Keratinocyte (primary cell): ENCODE data around the gene SCUBE1.

Experiments used
- EZH2 ChIP-seq: IDR thresholded peaks from one replicate; pipeline ENCODE4 v1.6.1; 2012; ENCODE audit warnings: inconsistent platforms, mild to moderate bottlenecking, low read length, moderate library complexity
- TF ChIP-seq, protein P1 (sequence below), 3 experiments: IDR thresholded peaks in 1 of 3; conservative IDR thresholded peaks in 1 of 3; optimal IDR thresholded peaks in 1 of 3; 2 replicates in 2 of 3; 3 replicates in 1 of 3; pipeline versions ENCODE3 to v1.5.1; 2011; ENCODE audit warnings: low read length in 3 of 3, mild to moderate bottlenecking in 3 of 3, moderate library complexity in 2 of 3, control low read depth in 1 of 3, inconsistent platforms in 1 of 3; ENCODE audit not compliant: insufficient read depth in 2 of 3; ENCODE audit errors: extremely low read depth in 1 of 3

DNA sequence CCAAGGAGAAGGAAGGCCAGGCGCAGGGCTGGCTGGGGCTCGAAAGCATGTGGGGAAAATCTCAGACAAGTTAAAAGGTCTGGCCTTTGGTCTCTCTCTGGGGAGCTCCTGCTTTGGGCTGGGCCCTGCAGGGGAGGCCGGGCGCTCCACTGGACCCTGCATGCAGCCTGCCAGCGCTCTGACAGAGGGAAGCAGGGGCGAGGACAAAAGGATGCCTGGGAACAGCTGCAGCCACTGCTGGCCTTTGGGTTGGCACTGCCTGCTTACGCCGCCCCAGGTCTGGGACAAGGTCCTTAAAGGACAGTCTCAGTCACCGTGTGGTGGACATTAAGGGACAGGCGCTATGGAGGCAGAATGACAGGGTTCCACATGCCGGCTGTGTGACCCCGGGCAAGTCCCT lies 99.8 kb downstream of the SCUBE1 start:
- TF ChIP-seq, protein P1, sequence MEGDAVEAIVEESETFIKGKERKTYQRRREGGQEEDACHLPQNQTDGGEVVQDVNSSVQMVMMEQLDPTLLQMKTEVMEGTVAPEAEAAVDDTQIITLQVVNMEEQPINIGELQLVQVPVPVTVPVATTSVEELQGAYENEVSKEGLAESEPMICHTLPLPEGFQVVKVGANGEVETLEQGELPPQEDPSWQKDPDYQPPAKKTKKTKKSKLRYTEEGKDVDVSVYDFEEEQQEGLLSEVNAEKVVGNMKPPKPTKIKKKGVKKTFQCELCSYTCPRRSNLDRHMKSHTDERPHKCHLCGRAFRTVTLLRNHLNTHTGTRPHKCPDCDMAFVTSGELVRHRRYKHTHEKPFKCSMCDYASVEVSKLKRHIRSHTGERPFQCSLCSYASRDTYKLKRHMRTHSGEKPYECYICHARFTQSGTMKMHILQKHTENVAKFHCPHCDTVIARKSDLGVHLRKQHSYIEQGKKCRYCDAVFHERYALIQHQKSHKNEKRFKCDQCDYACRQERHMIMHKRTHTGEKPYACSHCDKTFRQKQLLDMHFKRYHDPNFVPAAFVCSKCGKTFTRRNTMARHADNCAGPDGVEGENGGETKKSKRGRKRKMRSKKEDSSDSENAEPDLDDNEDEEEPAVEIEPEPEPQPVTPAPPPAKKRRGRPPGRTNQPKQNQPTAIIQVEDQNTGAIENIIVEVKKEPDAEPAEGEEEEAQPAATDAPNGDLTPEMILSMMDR (optimal IDR thresholded peaks at IDR 0.05 in 1 of 3, IDR thresholded peaks at IDR 0.05 in 1 of 3, conservative IDR thresholded peaks at IDR 0.05 in 1 of 3; ENCODE audit: extremely low read depth in 1 of 3, insufficient read depth in 2 of 3, low read length in 3 of 3), result no peak
- no peak for TF ChIP-seq EZH2
